GM18511 (cell line): ENCODE data around the gene PCK2.
A peak's percentile ranks its signal among the peaks of the same experiment; 100 is the strongest.

Experiments
- ATAC-seq: cut with Tn5 transposase; IDR thresholded peaks from one replicate; pipeline ENCODE4 v1.9.1; 2021; ENCODE audit warnings: mild to moderate bottlenecking, moderate library complexity; ENCODE audit not compliant: unreplicated experiment

Gene PCK2

DNA sequence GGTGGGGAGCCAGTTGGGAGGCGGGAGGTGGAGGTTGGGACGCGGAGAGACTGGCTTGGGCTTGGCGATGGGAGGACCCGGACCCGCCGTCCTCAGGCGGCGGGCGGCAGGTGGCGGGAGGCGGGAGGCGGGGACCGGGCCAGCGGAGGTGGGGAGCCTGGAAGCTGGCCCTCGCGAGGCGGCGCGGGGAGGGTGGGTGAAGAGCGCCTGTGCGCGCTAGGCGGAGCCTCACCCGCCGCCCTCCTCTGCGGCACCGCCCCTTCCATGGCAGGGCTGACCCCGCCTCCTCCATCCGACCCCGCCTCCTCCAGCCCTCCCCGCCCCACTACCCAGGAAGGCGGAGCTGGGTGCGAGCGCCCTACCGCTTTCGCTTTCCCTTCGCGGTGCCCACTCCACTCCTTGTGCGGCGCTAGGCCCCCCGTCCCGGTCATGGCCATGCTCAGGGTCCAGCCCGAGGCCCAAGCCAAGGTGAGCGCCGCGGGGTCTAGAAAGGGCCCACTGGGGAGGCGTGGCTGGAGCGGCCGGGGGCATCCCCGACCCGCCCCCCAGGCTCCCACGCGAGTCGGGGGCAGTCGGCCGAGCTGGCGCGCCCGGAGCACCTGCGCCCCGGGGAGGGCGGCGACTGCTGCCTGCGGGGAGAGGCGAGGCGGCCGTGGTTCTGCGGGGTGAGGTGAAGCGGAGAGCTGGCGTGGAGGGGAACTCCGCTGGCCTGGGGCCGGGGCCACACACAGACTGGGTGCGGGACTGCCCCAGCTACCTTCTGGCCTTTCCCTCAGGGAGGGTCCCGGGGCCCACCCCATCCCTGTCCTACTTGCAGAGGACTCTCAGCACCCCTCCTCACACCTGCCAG lies 41.9 kb downstream of the PCK2 start, which contains the start of gene PSME1:
PSME1 (plus strand) TSS at position 361 of the 850 bp plus-strand sequence; CDS start at position 430, 69 bp downstream.
- peak; percentile 85 for ATAC-seq

DNA sequence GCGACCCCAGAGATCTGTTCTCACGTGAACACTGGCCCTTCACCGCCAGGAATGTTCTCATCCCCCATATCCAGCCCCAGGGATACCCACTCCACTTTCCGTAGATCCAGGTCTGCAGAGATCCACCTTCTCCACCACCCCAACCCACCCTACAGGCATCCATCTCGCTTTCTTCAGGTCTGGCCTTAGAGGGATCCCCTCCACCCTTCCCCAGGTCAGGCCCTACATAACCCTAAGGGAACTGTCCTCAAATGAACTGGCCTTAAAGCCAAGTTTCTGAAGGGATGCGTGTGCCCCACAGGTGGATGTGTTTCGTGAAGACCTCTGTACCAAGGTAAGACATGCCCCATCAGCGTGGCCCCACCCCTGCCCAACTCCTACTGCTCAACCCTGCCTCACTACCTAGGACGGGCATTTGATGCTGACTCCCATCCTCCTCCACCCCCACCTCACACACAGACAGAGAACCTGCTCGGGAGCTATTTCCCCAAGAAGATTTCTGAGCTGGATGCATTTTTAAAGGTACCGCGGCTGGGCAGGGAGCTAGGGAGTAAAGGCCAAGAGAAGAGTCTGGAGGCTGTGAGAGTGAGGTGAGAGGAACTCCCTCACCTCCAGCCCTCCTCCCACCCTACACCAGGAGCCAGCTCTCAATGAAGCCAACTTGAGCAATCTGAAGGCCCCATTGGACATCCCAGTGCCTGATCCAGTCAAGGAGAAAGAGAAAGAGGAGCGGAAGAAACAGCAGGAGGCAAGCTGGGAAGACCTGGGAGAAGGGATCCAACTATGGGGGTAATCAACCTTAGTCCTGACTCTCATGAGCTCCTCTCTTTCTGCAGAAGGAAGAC lies 42.8 kb downstream of the PCK2 start:
- no peak for ATAC-seq

DNA sequence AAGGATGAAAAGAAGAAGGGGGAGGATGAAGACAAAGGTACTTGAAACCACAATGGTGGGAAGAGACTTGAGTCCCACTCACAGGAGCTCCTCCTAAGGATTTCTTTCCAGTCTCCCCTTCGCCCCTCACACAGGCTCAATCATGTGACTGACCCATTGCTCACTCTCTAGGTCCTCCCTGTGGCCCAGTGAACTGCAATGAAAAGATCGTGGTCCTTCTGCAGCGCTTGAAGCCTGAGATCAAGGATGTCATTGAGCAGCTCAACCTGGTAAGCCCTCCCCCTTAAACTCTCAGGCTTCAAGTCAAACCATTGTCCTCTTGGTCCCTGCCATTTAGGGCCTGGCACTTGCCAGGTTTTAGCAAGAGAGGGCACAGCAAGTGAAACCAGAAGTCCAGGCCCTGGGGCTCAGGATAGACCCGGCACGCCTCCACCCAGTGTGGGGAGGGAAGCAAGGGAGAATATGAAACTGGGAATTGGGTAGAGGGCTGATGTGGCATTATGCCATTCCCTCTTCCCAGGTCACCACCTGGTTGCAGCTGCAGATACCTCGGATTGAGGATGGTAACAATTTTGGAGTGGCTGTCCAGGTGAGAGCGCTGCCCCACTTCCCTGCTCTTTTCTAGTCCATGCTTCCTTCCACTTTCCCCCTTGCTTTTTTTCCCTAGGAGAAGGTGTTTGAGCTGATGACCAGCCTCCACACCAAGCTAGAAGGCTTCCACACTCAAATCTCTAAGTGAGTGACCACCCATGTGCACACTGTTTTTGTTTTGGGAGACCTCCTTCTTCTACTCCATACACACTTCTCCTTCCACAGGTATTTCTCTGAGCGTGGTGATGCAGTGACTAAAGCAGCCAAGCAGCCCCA lies 43.7 kb downstream of the PCK2 start:
- no peak for ATAC-seq

DNA sequence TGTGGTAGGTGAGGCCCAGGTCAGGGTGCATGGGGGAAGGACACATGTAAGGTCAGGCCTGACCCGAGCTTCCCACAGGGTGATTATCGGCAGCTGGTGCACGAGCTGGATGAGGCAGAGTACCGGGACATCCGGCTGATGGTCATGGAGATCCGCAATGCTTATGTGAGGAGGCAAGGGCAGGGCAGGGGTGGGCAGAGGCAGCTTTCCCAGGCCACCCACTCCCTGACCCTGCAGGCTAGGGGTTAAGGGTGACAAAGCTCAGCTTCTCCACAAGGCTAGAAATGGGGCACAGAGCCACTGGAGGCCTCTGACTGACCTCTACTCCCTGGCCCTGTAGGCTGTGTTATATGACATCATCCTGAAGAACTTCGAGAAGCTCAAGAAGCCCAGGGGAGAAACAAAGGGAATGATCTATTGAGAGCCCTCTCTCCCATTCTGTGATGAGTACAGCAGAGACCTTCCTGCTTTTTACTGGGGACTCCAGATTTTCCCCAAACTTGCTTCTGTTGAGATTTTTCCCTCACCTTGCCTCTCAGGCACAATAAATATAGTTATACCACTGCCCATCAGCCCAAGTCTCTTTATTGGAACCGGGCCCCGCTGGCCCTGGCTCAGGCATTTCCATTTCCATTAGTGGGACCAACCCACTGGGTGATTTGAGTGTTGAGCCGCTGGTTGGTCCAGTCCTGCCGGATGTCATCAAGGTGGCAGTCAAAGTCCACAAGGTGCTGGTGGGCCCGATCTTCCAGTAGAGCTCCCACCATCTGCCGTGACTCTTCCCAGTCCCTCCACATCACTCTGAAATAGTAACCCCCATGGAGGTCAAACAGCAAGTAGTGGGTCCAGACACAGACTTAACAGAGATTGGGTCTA lies 44.5 kb downstream of the PCK2 start:
- ATAC-seq, result no peak

GRCh38 chr14:24139272-24139934 lies 45.3 kb downstream of the PCK2 start:
- no peak for ATAC-seq

GRCh38 chr14:24141097-24141880 lies 47.2 kb downstream of the PCK2 start, which contains the start of gene EMC9:
EMC9 (minus strand) TSS chr14:24141591; CDS start chr14:24141304, 287 bp downstream.
- ATAC-seq, result peak; percentile 88

DNA sequence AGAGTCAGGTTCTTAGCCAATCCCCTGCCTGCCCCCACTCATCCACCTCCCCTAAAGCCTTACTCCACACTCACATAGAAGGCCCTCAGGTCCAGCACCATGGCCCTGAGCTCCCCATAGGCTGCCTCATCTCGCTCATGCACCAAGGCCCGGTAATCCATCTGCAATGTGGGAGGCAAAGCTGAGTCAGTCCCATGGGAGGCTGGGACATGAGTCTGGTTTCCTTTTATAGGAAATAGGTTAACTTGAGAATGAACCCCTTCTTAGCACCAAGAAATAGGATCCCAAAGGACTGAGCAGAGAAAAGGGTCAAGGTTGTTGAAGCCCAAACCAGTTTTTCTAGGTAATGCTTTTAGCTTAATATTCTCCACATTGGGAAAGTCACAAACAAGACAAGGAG lies 49.4 kb downstream of the PCK2 start:
- no peak for ATAC-seq

DNA sequence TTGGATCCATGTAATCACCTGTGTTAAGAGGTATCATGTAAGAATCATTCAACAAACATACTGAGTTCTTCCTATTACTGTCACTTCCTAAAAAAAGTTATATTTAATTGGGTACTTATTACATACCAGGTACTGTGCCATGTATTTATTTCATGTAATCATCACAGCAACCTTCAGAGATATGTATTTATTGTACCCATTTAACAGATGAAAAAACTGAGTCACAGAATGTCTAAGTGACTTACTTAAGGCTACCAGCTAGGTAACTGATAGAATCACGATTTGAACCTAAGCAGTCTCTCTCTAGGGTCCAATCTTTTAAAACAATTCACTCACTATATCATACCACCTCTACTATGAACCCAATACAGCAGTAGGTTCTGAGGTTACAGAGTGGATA lies 50.3 kb downstream of the PCK2 start:
- ATAC-seq, result no peak

DNA sequence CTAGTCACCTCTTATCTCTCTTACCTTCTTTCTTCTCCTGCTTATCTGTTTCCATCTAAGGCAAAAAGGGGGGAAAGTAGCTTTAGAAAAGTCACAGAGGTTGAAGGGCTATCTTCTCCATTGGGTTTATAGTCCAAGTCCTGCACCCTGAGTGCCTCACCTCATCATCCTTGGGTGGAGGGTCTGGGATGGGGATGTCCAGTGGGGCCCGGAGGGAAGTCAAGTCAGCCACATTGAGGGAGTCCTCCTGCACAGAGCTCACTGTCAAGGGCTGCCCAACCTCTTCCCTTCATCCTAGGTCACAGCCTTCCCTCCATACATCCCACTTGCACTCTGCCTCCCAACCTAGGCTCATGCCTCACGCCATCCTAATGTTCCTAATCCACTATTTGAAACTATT lies 51.1 kb downstream of the PCK2 start:
- no peak for ATAC-seq

- no peak for ATAC-seq
Measured at GRCh38 chr14:24145690-24146452, 51.8 kb downstream of the PCK2 start.

- peak; percentile 70 for ATAC-seq
Measured at GRCh38 chr14:24146453-24146977, 52.4 kb downstream of the PCK2 start, which contains the start of gene PSME2. PSME2 (minus strand) TSS chr14:24146610; CDS start chr14:24146581, 29 bp downstream.

DNA sequence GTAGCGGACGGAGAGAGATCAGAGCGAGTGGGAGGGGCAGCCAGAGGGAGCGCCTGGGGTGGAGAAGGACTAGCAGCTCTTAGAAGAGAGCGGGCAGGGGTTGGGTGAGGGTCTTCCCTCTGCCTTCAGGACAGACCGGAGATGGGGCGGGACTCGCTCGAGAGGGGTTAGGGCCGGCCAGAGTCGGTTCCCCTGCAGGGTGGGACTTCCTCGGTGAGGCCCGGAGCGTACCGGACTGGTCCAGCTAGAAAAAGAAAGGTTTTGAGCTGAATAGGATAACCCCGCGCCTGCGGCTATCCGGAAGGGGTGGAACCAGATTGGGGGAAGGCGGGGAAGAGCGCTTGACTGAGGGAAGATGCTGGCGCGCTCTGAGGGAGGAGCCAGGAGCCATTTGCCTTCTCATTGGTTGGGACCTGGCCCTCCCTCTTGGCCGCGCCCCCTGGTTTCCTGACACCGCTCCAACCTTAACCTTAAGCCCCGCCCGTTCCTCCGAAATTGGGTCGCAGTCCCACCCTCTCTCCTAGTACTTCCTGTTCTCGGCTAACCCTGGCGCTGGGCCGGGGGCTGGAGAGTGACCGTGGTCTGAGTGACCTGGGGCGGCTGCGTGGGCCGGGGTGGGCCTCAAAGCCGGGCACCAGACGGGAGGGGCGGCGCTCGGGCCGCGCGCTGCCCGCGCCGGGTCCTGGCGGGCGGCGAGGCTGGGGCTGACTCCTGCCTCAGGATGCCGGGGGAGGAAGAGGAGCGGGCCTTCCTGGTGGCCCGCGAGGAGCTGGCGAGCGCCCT lies 53.1 kb downstream of the PCK2 start, which contains the start of gene RNF31:
RNF31 (plus strand) TSS at position 521 of the 783 bp plus-strand sequence; CDS start at position 722, 201 bp downstream.
- ATAC-seq, result peak; percentile 85

GRCh38 chr14:24147761-24148428 lies 53.8 kb downstream of the PCK2 start:
- no peak for ATAC-seq

DNA sequence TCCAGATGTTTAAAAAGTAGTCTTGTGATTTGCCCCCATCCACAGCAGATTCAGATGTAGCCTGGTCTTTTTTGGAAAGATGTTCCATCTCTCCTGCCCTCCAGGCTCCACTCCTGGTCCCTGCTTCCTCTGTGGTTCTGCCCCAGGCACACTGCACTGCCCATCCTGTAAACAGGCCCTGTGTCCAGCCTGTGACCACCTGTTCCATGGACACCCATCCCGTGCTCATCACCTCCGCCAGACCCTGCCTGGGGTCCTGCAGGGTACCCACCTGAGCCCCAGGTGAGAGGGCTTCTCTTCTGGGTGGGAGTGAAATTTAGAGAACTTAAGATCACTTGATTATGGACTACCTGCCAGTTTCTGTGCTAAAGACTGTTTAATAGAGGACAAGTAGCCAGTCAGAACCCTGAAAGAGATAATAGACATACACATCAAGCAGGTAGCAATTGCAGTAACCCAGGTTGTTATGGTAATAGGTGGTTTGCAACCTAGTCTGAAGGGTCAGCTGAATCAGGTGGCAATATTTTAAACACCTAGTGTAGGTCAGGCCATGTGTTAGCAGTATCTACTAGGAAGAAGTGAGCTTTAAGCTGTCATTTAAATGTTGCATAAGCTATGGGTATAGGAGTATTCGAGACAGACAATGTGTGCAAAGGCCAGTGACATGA lies 55.3 kb downstream of the PCK2 start:
- no peak for ATAC-seq

- no peak for ATAC-seq
Measured at GRCh38 chr14:24150061-24150460, 56.0 kb downstream of the PCK2 start.
